ENCODE data around the gene IGFL4. TPM values are rescaled to one million over a fixed set of nuclear protein-coding genes. Genes with fewer than 3 reads are reported as not detected.

IGFL4 gene
- total and polyA plus RNA-seq, 2 of the 8 experiments (the other 6 are each of a cell fraction or from before 2014, with no cell fraction given), result 0.05 to 0.11 TPM

GRCh38 chr19:46052896-46053295, 12.1 kb upstream of the IGFL4 start (continued):
- no peak for TF ChIP-seq CHD7 (IDR thresholded peaks at IDR 0.05; ENCODE audit: insufficient replicate concordance, low read length)
- TF ChIP-seq YY1 (IDR thresholded peaks at IDR 0.05; ENCODE audit: low read depth, low read length), result no peak
- TF ChIP-seq, protein P1, sequence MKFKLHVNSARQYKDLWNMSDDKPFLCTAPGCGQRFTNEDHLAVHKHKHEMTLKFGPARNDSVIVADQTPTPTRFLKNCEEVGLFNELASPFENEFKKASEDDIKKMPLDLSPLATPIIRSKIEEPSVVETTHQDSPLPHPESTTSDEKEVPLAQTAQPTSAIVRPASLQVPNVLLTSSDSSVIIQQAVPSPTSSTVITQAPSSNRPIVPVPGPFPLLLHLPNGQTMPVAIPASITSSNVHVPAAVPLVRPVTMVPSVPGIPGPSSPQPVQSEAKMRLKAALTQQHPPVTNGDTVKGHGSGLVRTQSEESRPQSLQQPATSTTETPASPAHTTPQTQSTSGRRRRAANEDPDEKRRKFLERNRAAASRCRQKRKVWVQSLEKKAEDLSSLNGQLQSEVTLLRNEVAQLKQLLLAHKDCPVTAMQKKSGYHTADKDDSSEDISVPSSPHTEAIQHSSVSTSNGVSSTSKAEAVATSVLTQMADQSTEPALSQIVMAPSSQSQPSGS (IDR thresholded peaks at IDR 0.05; ENCODE audit: low read length), result no peak
- no peak for TF ChIP-seq CBX5 (IDR thresholded peaks at IDR 0.05; ENCODE audit: low read depth, low read length)
